ENCODE results near the gene USP49. TPM values are rescaled to one million over a fixed set of nuclear protein-coding genes. Genes with fewer than 3 reads are reported as not detected.

Gene USP49
- total and polyA plus RNA-seq, 2 donors = 2.3 to 4.9 TPM

GRCh38 chr6:41877051-41877680 lies 18.0 kb downstream of the USP49 start:
- WGBS = 94% methylated on average over 2 of the region's 2 CpGs
- no peak for DNase-seq (ENCODE audit: extremely low spot score)
- H3K4me1 ChIP-seq (ENCODE audit: insufficient read depth) = no peaks in the 10 kb centered on the region
- no peaks in the 10 kb centered on the region for H3K36me3 ChIP-seq (ENCODE audit: insufficient read depth)
- no peak overlapping the region for H3K4me3 ChIP-seq (ENCODE audit: low read depth, low read length)
- H3K27ac ChIP-seq (ENCODE audit: low read depth) = no peak overlapping the region

GRCh38 chr6:41874741-41875140 lies 20.4 kb downstream of the USP49 start:
- H3K27ac ChIP-seq (ENCODE audit: low read depth) = no peak overlapping the region
- WGBS = 87% methylated on average over 1 of the region's 1 CpG
- no peak for DNase-seq (ENCODE audit: extremely low spot score)
- no peaks in the 10 kb centered on the region for H3K4me1 ChIP-seq (ENCODE audit: insufficient read depth)
- no peak overlapping the region for H3K4me3 ChIP-seq (ENCODE audit: low read depth, low read length)
- no peaks in the 10 kb centered on the region for H3K36me3 ChIP-seq (ENCODE audit: insufficient read depth)

GRCh38 chr6:41872147-41872546 lies 23.0 kb downstream of the USP49 start:
- Histone ChIP-seq H3K27ac (ENCODE audit: low read depth) (no peak overlapping the region), H3K4me1 (ENCODE audit: insufficient read depth) (no peaks in the 10 kb centered on the region), H3K36me3 (ENCODE audit: insufficient read depth) (no peaks in the 10 kb centered on the region), H3K4me3 (ENCODE audit: low read depth, low read length) (no peak overlapping the region)
- no peak for DNase-seq (ENCODE audit: extremely low spot score)
- 92% methylated on average over 13 of the region's 13 CpGs for WGBS

GRCh38 chr6:41871691-41872090 lies 23.5 kb downstream of the USP49 start:
- Histone ChIP-seq H3K27ac (ENCODE audit: low read depth) (no peak overlapping the region), H3K4me1 (ENCODE audit: insufficient read depth) (no peaks in the 10 kb centered on the region), H3K4me3 (ENCODE audit: low read depth, low read length) (no peak overlapping the region), H3K36me3 (ENCODE audit: insufficient read depth) (no peaks in the 10 kb centered on the region)
- no peak for DNase-seq (ENCODE audit: extremely low spot score)
- WGBS = 97% methylated on average over 2 of the region's 2 CpGs

GRCh38 chr6:41859356-41859755 lies 35.8 kb downstream of the USP49 start:
- Histone ChIP-seq H3K36me3 (ENCODE audit: insufficient read depth) (no peaks in the 10 kb centered on the region), H3K27ac (ENCODE audit: low read depth) (no peak overlapping the region), H3K4me3 (ENCODE audit: low read depth, low read length) (no peak overlapping the region), H3K4me1 (ENCODE audit: insufficient read depth) (no peaks in the 10 kb centered on the region)
- WGBS = 91% methylated on average over 6 of the region's 6 CpGs
- DNase-seq (ENCODE audit: extremely low spot score) = no peak

GRCh38 chr6:41858703-41859102 lies 36.5 kb downstream of the USP49 start:
- H3K27ac ChIP-seq (ENCODE audit: low read depth) = no peak overlapping the region
- no peak for DNase-seq (ENCODE audit: extremely low spot score)
- H3K4me1 ChIP-seq (ENCODE audit: insufficient read depth) = no peaks in the 10 kb centered on the region
- WGBS = 94% methylated on average over 2 of the region's 2 CpGs
- H3K36me3 ChIP-seq (ENCODE audit: insufficient read depth) = no peaks in the 10 kb centered on the region
- no peak overlapping the region for H3K4me3 ChIP-seq (ENCODE audit: low read depth, low read length)

- DNase-seq (ENCODE audit: extremely low spot score) = no peak
- Histone ChIP-seq H3K4me3 (ENCODE audit: low read depth, low read length) (no peak overlapping the region), H3K27ac (ENCODE audit: low read depth) (no peak overlapping the region), H3K4me1 (ENCODE audit: insufficient read depth) (no peaks in the 10 kb centered on the region), H3K36me3 (ENCODE audit: insufficient read depth) (no peaks in the 10 kb centered on the region)
- 96% methylated on average over 3 of the region's 3 CpGs for WGBS
Measured at GRCh38 chr6:41850861-41851260, 44.3 kb downstream of the USP49 start.

- Histone ChIP-seq H3K4me1 (ENCODE audit: insufficient read depth) (no peaks in the 10 kb centered on the region), H3K27ac (ENCODE audit: low read depth) (peak overlapping the region; percentile 73), H3K36me3 (ENCODE audit: insufficient read depth) (no peaks in the 10 kb centered on the region), H3K4me3 (ENCODE audit: low read depth, low read length) (no peak overlapping the region)
- peak; percentile 80 for DNase-seq (ENCODE audit: extremely low spot score)
- 2% methylated on average over 1 of the region's 1 CpG for WGBS
Measured at GRCh38 chr6:41846666-41847237, 48.4 kb downstream of the USP49 start.

GRCh38 chr6:41843178-41843577 lies 52.0 kb downstream of the USP49 start:
- Histone ChIP-seq H3K4me1 (ENCODE audit: insufficient read depth) (no peaks in the 10 kb centered on the region), H3K27ac (ENCODE audit: low read depth) (no peak overlapping the region), H3K36me3 (ENCODE audit: insufficient read depth) (no peaks in the 10 kb centered on the region), H3K4me3 (ENCODE audit: low read depth, low read length) (no peak overlapping the region)
- no peak for DNase-seq (ENCODE audit: extremely low spot score)
- 95% methylated on average over 9 of the region's 9 CpGs for whole genome bisulfite sequencing

- Histone ChIP-seq H3K27ac (ENCODE audit: low read depth) (no peak overlapping the region), H3K36me3 (ENCODE audit: insufficient read depth) (no peaks in the 10 kb centered on the region), H3K4me1 (ENCODE audit: insufficient read depth) (no peaks in the 10 kb centered on the region), H3K4me3 (ENCODE audit: low read depth, low read length) (no peak overlapping the region)
- 85% methylated on average over 4 of the region's 4 CpGs for WGBS
- no peak for DNase-seq (ENCODE audit: extremely low spot score)
Measured at GRCh38 chr6:41840326-41840725, 54.8 kb downstream of the USP49 start.

- no peaks in the 10 kb centered on the region for H3K36me3 ChIP-seq (ENCODE audit: insufficient read depth)
- DNase-seq (ENCODE audit: extremely low spot score) = no peak
- H3K4me1 ChIP-seq (ENCODE audit: insufficient read depth) = no peaks in the 10 kb centered on the region
- WGBS = 94% methylated on average over 2 of the region's 2 CpGs
- H3K27ac ChIP-seq (ENCODE audit: low read depth) = no peak overlapping the region
- H3K4me3 ChIP-seq (ENCODE audit: low read depth, low read length) = no peak overlapping the region
Measured at GRCh38 chr6:41836660-41837052, 58.5 kb downstream of the USP49 start.

- Histone ChIP-seq H3K27ac (ENCODE audit: low read depth) (no peak overlapping the region), H3K36me3 (ENCODE audit: insufficient read depth) (no peaks in the 10 kb centered on the region), H3K4me3 (ENCODE audit: low read depth, low read length) (no peak overlapping the region), H3K4me1 (ENCODE audit: insufficient read depth) (no peaks in the 10 kb centered on the region)
- DNase-seq (ENCODE audit: extremely low spot score) = no peak
- WGBS = 88% methylated on average over 5 of the region's 5 CpGs
Measured at GRCh38 chr6:41836022-41836659, 59.0 kb downstream of the USP49 start.

GRCh38 chr6:41832263-41832662 lies 62.9 kb downstream of the USP49 start:
- no peaks in the 10 kb centered on the region for H3K36me3 ChIP-seq (ENCODE audit: insufficient read depth)
- 76% methylated on average over 3 of the region's 3 CpGs for WGBS
- no peaks in the 10 kb centered on the region for H3K4me1 ChIP-seq (ENCODE audit: insufficient read depth)
- DNase-seq (ENCODE audit: extremely low spot score) = no peak
- H3K27ac ChIP-seq (ENCODE audit: low read depth) = no peak overlapping the region
- no peak overlapping the region for H3K4me3 ChIP-seq (ENCODE audit: low read depth, low read length)

- no peak overlapping the region for H3K4me3 ChIP-seq (ENCODE audit: low read depth, low read length)
- H3K4me1 ChIP-seq (ENCODE audit: insufficient read depth) = no peaks in the 10 kb centered on the region
- DNase-seq (ENCODE audit: extremely low spot score) = no peak
- no peaks in the 10 kb centered on the region for H3K36me3 ChIP-seq (ENCODE audit: insufficient read depth)
- no peak overlapping the region for H3K27ac ChIP-seq (ENCODE audit: low read depth)
- 97% methylated on average over 2 of the region's 2 CpGs for WGBS
Measured at GRCh38 chr6:41826343-41827022, 68.7 kb downstream of the USP49 start.

Measured in urinary bladder (tissue), 4 donors.